OCI-LY7 (cell line): ENCODE results near the gene AP4B1.

Experiments
- CTCF ChIP-seq: fragments of 200-600 bp; sonication (generic); conservative IDR thresholded peaks from 2 replicates; pipeline ENCODE4 v1.5.1; 2014; ENCODE audit warnings: mild to moderate bottlenecking, antibody characterized with exemption, low read length, moderate library complexity, mixed read lengths
- EZH2phosphoT487 ChIP-seq: fragments of 200-600 bp; sonication (generic); IDR thresholded peaks from 2 replicates; pipeline ENCODE4 v1.6.1; 2018; ENCODE audit warnings: low read depth, borderline replicate concordance, mild to moderate bottlenecking, mixed run types, antibody characterized with exemption, low read length, moderate library complexity, mixed read lengths

- TF ChIP-seq CTCF (no peak), EZH2phosphoT487 (no peak)
Measured at GRCh38 chr1:113899111-113899510, 5.5 kb downstream of the AP4B1 start.
